ENCODE data around the gene TJAP1.

TJAP1 gene

DNA sequence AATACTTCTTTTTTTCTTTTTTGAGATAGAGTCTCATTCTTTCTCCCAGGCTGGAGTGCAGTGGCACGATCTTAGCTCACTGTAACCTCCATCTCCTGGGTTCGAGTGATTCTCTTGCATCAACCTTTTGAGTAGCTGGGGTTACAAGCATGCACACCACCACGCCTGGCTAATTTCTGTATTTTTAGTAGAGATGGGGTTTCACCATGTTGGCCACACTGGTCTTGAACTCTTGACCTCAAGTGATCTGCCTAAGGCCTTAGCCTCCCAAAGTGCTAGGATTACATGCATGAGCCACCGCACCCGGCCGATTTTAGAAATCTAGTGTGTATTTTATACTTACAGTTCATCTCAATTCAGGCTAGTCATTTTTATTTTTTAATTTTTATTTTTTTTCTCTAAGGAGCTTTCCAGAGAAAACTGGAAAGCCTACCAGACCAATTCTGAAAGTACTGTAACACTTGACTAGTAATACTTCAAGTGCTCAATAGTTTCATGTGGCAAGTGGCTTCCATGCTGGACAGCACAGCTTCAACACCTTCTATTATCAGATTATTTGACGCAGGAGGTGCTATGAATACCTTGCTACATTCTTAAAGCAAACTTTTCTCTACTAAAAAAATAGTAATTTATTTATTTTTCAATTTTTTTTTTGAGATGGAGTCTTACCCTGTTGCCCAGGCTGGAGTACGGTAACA is 64.6 kb downstream of the TJAP1 start:
- DNase-seq: no peak

GRCh38 chr6:43544461-43544860 is 67.1 kb downstream of the TJAP1 start:
- DNase-seq: no peak

- DNase-seq: no peak
Observed at GRCh38 chr6:43547222-43547621, 69.9 kb downstream of the TJAP1 start.

All from NCI-H2107 (cell line).